GM12891 (cell line): ENCODE results near the gene BOC.

Source experiments
- POLR2A ChIP-seq: IDR thresholded peaks from 2 replicates; pipeline ENCODE4 v1.6.1; 2011; ENCODE audit warnings: low read depth, low read length, control low read depth
- POLR2AphosphoS5 ChIP-seq: IDR thresholded peaks from 2 replicates; pipeline ENCODE4 v1.6.1; 2011; ENCODE audit warnings: low read depth, low read length, control low read depth
- POU2F2 ChIP-seq: IDR thresholded peaks from 2 replicates; pipeline ENCODE4 v1.6.1; 2011; ENCODE audit warnings: low read depth, mild to moderate bottlenecking, control low read depth, low read length, moderate library complexity
- SPI1 ChIP-seq: IDR thresholded peaks from 2 replicates; pipeline ENCODE4 v1.6.1; 2011; ENCODE audit warnings: low read depth, low read length, control low read depth
- TAF1 ChIP-seq: IDR thresholded peaks from 2 replicates; pipeline ENCODE4 v1.6.1; 2011; ENCODE audit warnings: low read depth, low read length, control low read depth

GRCh38 chr3:113166719-113167492, 44.5 kb upstream of the BOC start:
- TF ChIP-seq POLR2AphosphoS5 (no peak), TAF1 (no peak), POLR2A (no peak), SPI1 (no peak), POU2F2 (no peak)
